Activated gamma-delta T cell treated with anti-CD3 and anti-CD28 coated beads, Interleukin-2, amount 50 U/mL, for 16 hours (primary cell): ENCODE measurements around the gene ADAMTSL4.

Experiments used
- DNase-seq: peaks from one replicate; pipeline ENCODE4 v3.0.0-alpha.2; 2020; ENCODE audit warnings: low read depth

ADAMTSL4 gene

DNA sequence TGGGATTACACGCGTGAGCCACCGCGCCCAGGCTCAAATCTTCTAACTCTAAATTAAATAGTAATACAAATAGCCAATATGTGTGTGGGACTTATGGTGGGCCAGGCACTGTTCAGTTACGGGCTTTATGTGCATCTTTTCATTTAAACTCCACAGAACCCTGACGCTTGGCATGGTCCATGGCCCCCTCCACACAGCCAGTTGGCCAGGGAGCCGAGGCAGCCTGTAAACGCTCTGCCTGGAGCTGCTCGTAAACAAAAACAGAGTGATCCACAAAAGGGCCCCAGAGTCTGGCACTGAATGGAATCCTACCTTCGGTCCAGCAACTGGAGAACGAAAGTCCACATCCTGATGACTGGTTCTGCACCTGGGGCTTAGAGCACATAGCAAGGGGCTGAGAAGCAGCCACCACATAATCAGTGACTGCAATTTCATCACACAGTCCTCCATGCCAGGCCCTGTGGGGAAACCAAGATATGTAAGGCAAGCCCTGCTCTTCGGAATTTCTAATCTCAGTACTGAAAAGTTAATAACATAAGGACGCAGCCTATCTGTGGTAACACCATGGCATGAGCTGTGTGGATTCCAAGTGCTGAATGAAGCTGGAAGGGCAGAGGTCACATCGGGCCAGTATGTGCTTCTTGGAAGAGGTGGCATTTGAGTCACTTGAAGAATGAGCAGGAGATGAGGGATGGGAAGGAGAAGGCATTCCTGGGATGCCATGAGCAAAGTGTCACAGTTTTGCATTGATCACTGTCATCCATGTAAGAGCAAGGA, 13.5 kb upstream of the ADAMTSL4 start:
- no peak for DNase-seq

DNA sequence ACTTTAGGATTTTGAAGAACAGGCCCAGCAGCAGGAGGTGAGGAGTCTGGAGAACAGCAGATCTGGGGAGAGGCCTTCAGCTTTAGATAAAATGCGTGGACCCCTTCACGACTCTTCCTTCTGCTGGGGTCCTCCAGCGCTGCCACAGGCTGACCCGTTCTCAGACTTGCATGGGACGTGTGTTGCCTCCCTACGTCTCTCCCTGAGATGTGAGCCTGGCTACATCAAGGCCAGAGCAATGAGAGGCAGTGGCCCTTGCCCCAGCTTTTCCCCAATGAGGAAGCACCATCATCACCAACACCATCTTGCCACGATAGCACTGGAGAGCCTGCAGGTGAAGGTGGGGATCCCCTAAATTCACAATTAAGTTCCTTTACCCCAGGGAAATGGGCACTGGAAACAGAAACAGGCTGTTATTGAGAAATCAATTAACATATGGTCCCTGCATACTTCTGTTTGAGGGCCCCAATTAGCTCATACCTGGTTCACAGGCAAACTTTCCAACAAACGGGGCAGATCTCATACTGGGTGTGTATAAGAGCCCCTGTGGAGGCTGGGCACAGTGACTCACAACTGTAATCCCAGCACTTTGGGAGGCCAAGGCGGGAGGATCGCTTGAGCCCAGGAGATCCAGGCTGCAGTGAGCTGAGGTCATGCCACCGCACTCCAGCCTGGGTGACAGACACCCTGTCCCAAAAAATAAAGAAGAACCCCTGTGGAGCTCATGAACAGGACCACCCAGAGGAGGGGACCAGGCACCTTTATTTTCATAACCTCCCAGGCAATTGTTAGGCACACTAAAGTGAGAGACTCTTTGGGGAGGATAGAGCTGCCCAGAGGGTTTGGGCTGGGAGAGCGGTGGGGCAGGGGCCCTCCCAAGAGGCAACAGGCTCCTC, 12.1 kb upstream of the ADAMTSL4 start:
- no peak for DNase-seq

DNA sequence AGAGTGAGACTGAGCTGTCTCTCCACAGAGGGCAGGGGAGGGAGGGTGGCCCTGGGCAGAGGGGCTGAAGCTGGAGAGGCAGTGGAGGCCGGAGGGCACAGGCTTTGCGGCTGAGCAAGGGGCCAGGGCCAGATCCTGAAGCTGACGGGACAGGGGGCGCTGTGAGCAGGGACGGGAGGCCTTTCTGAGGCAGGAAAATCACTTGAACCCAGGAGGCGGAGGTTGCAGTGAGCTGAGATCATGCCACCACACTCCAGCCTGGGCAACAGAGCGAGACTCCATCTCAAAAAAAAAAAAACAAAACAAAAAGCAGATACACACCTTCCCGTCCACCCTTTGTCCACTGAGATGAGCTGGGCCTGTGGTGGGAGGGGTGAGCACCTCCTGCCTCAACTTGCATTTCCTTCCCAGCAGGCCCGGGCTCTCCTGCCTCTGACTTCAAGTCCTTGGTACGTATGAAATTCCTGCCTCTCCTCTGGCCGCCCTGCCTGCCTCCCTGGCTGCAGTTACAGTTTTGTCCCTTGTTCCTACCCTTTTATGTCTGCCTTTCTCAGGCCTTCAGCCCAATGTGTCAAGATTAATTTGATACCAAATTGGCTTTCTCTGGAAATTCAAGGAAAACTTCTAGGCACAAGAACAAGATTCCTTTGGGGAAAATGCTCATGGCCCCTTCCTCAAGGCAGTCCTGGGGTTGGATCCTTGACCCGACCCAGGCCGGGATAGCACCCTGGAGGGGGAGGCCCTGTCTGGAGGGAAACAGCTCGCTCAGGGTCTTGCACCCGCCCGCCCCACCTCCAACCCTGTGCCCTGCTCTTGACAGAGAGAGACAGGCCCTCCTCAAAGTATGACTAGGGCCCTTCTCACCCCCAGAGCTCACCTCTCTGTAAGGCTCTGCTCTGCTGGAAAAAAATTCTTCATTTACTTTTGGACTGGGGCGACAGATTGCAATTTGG, 11.2 kb upstream of the ADAMTSL4 start:
- DNase-seq, result no peak

DNA sequence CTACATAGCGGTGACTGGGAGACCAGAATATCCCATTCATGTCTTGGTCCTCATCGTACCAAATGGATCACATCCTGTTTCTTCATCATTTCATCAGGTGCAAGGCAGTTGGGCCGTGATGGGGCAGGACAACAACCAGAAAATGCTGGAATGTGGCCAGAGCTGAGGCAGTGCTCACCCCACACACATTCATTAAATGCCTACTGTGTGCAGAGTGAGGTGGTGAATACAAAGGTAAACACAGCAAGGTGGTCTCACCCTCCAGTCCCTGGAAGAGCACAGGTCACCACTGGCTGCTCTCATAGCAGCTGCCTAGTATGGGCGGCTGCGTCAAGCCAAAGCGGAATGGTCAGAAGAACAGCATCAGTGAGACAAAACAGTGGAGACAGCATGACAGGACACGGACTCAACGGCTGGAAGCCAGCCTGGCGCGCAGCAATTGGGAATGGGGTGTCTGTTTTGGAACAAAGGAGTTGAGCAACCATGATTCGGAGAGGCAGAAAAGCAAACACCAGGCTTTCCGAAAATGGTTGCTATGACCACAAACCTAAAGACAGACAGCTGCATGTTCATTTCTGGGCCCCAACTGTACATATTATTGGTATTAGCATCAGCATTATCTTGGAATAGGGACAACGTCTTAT, 5.6 kb upstream of the ADAMTSL4 start:
- DNase-seq, result no peak

DNA sequence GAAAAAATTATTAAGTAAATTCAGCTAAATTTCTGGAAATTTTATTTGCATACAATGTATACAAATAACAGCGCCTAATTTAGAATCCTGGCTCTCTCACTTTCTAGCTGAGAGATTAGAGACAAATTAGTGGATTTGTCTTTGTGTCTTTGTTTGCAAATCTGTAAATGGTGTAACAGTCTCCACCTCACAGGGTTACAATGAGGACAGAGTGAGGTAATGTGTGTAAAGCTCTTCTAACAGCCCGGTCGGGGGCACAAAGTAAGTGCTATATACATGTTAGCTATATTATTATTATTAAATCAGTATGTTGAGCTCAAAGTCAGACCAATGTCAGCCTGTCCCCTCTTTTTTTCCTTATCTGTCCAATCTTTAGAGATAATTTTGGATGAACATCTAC, 5.0 kb upstream of the ADAMTSL4 start:
- no peak for DNase-seq

DNA sequence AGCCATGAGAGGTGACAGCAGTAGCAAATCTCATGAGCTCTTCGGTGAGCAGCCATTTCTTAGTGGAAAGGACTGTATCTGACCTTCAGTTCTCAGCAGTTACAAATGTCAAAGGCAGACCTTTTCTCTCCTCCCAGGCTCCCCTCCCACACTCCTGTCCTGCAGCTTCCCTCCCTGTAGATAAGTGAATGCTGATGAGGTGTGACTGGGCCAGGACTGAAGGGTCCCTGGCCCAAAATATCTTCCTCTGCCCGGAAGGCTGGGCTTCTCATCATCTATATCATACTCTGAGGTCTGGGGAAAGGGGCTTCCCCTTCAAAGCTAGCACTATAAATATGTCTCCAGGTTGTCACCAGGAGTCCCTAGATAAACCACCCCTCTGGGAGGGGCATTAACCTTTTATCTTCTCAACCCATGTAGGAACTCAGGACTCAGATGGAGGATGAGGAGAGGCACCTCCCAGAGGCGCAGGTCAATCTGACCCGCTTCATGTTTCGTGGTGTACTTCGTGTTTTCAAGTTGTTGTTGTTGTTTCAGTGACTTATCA, 3.6 kb upstream of the ADAMTSL4 start:
- DNase-seq, result no peak

DNA sequence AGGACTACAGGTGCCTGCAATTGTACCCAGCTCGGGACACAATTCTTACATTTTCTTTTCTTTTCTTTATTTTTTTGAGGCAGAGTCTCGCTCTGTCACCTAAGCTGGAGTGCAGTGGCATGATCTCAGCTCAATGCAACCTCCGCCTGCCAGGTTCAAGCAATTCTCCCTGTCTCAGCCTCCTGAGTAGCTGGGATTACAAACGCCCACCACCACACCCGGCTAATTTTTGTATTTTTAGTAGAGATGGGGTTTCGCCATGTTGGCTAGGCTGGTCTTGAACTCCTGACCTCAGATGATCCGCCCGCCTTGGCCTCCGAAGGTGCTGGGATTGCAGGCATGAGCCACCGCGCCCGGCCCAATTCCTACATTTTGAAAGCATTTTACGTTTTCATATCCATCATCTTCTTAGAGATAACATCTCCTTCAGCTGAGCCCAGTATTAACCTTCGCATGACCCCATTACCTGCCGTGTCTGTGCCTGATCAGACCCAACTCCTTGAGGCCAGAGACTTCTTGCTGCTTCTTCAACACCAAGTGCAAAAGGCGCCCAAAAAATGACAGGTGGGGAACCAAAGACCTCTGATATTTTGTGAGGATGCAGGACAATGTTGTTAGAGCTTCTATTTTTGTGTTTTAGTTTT, 2.8 kb upstream of the ADAMTSL4 start:
- no peak for DNase-seq

DNA sequence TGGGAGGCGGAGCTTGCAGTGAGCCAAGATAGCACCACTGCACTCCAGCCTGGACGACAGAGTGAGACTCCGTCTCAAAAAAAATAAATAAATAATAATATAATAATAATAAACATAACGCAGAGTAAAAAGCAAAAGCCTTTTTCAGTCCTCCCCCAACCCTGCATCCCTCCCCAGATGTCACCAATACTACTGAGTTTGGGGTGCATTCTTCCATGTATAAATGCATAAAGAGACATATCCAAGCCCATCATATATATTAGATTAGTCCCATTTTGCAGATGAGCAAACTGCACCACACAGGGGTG, 930 bp upstream of the ADAMTSL4 start:
- DNase-seq, result no peak

DNA sequence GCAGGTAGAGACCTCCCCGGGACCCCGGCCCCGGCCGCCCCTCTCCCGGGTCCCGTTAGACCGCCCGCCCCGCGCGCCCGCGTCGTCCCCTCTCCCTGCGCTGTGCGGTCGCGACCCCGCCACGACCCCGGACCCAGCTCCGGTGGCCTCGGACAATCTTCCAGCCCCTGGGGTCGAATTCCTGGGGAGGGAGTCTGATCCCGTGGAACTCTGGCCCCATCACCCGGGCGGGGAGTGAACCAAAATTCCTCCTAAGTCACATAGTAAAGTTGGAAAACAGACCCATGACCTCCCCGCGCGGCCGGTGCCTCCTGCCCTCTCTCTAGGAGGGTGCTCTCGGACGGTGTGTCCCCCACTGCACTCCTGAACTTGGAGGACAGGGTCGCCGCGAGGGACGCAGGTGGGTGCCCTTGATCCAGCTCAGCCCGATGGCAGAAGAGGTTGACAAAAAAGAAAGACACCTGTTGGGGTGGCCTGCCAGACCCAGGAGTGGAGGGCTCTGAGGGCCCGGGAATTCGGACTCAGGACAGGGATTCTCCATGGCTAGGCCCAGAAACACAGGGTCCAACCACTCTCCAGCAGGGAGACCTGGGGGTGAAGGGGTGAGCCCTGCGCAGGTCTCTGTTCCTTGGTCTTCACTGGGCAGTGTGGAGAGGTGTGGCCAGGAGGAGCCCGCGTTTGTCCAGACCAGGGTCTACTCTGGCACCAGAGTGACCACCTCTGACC, 451 bp downstream of the ADAMTSL4 start:
- no peak for DNase-seq

DNA sequence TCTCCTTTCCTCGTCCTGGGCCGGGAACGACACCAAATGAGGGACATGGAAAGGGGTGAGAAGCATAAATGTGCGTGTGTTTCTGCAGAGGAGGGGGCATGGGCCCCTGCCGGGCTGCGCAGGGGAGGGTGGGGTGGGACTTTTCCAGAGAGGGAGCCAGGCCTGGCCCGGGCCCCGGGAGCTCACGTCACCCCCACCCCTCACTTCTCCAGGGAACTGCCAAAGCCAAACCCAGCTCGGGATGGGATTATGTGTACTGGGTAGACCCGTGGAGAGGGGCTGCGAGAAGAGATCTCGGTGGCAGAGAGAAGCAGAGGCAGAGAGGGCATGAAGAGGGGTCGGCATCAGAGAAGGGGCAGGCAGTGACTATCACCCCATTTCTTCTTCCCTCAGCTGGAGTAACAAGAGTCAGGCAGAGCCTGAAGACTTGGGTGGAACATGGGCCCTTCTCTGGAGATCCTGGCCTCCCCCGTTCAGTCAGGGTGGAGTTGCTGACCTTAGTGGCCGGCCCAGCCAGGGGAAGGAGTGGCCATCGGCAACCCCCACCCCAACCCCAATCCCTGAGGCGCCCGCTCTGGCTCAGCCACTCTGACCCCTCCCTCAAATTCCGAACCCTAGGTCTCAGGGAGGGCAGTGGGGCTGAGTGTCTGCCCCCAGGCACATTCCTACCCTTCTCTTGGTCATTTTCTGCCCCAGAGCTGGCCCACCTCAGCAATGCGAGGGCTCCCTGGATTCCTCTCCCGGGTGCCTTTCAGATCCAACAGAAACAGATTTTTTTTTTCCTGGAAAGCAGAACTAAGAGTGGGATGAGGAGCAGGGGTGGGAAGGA, 1.2 kb downstream of the ADAMTSL4 start:
- no peak for DNase-seq

DNA sequence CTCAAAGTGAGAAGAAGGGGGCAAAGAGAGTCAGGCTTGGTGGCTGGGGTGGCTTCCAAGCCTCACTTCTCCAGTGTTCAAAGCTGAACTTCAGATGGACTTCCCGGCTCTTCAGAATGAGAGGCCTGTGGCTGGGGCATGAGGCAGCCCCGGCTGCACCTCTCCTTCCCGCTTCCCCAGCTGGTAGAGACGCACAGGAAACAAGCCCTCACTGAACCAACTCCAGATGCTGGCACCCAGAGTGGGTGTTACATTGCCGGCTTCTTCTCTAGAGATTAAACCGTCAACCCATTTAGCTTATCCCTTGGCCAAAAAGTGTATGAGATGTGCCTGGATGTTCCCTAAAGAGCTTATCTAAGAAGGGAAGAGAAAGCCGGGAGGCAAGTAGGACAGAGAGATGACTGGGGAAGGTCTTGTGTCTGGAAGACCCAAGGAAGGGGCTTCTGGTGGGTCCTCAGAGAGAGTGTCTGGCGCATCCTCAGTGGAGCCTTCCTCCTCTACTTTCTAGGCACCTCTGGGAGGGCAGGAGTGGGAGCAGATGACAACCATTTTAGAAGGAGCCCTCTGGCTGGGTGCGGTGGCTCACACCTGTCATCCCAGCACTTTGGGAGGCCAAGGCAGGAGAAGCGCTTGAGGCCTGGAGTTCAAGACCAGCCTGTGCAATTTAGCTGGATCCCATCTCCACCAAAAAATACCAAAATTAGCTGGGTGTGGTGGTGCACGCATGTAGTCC, 2.0 kb downstream of the ADAMTSL4 start:
- no peak for DNase-seq

DNA sequence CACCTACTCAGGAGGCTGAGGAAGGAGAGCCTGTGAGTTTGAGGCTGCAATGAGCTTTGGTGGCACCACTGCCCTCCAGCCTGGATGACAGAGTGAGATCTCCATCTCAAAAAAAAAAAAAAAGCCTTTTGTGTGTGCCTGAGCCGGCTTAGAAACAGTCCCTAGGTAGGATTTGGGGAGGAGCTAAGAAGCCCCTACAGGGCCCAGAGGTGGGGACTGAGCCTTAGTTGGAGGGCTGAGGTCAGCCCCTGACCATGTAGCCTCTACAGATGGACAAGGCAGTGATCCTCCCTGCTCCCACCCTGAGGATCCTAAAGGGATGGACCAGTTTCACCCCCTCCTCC, 2.5 kb downstream of the ADAMTSL4 start:
- DNase-seq, result no peak

DNA sequence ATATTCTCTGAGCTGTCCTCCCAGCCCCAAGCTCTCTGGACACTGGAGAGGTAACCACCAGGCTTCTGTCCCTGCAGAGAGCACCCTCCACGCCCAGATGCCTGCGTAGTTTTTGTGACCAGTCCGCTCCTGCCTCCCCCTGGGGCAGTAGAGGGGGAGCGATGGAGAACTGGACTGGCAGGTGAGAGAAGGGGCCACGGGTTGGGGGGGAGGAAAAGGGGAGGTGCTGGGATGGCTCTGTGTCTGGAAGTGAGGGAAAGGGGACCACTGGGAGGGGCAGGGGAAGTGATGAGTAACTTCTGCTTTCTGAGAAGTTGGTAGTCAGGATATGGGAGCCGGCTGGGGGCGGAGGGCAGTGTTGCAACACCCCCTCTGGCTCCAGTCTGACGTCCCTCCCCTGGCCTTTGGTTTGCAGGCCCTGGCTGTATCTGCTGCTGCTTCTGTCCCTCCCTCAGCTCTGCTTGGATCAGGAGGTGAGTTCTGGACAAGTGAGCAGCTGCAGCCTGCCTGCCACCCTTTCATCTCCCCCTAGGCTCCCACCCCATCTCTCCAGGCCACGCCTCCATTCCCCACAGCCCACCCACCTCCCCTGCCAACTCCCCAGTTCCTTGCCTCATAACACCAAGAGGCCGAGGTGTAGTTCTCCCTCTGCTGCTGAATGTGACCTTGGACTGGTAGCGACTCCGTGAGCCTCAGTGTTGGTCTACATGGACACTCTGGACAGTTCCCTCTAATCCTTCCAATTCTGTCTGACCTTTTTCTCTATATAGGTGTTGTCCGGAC, 3.1 kb downstream of the ADAMTSL4 start:
- DNase-seq, result no peak

DNA sequence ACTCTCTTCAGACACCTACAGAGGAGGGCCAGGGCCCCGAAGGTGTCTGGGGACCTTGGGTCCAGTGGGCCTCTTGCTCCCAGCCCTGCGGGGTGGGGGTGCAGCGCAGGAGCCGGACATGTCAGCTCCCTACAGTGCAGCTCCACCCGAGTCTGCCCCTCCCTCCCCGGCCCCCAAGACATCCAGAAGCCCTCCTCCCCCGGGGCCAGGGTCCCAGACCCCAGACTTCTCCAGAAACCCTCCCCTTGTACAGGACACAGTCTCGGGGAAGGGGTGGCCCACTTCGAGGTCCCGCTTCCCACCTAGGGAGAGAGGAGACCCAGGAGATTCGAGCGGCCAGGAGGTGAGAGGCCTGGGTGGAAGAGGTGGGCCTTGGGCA, 3.7 kb downstream of the ADAMTSL4 start:
- DNase-seq, result no peak

DNA sequence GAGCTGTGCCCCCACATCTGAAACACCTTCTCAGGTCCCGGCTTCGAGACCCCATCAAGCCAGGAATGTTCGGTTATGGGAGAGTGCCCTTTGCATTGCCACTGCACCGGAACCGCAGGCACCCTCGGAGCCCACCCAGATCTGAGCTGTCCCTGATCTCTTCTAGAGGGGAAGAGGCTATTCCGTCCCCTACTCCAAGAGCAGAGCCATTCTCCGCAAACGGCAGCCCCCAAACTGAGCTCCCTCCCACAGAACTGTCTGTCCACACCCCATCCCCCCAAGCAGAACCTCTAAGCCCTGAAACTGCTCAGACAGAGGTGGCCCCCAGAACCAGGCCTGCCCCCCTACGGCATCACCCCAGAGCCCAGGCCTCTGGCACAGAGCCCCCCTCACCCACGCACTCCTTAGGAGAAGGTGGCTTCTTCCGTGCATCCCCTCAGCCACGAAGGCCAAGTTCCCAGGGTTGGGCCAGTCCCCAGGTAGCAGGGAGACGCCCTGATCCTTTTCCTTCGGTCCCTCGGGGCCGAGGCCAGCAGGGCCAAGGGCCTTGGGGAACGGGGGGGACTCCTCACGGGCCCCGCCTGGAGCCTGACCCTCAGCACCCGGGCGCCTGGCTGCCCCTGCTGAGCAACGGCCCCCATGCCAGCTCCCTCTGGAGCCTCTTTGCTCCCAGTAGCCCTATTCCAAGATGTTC, 4.3 kb downstream of the ADAMTSL4 start:
- no peak for DNase-seq

DNA sequence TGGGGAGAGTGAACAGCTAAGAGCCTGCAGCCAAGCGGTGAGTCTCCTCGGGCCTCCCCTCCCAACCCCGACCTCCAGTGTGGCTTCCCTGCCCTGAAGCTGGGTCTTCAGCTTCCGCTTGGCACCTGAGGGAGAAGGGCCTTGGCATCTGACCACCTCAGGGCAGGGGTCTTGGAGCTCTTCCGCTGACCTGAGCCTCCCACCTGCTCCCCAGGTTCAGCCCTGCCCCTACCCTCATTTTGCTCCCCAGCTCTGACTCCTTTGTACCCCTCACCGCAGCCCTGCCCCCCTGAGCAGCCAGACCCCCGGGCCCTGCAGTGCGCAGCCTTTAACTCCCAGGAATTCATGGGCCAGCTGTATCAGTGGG, 4.9 kb downstream of the ADAMTSL4 start:
- DNase-seq, result no peak

DNA sequence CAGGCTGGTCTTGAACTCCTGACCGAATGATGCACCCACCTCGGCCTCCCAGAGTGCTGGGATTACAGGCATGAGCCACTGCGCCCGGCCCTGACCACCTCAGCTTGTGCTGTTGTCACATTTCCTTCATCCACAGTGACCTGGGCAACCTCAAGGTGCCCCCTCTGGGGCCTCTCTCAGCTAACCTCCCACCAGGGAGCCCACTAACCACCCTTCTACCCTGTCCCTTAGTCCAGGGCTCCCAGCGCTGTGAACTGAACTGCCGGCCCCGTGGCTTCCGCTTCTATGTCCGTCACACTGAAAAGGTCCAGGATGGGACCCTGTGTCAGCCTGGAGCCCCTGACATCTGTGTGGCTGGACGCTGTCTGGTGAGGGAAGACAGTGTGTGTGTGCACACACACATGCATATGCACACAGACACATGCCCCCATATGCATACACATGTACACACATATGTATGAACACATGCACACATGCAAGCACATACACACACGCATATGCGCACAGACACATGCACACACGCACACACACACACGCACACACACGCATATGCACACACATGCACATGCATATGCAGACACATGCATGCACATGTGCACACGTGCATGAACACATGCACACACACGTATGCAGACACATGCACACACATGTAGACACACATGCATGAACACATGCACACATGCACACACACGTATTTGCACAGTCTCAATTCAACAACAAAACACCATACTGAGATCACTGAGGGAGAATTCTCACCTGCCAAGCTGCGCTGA, 6.2 kb downstream of the ADAMTSL4 start:
- no peak for DNase-seq
